ENCODE results near the gene IFITM2. TPM values are rescaled to one million over a fixed set of nuclear protein-coding genes. Genes with fewer than 3 reads are reported as not detected.

The IFITM2 gene
- total and polyA plus RNA-seq, 2 of the 4 experiments (the other 2 are of a cell fraction): 31.2 to 564 TPM

- no peaks in the 10 kb centered on the region; the same call in 1 of the 2 replicates for H3K4me1 ChIP-seq (ENCODE audit: control insufficient read depth, insufficient read depth, low read length)
- in situ Hi-C loops (cut with MboI; ENCODE audit: low sequenced_read_pairs) (loop anchor here (10.0 kb wide), 2 partner anchors 55 to 155 kb away; partner anchors contain the start of gene PTDSS2), dilution Hi-C loops (cut with HindIII; ENCODE audit: low sequenced_read_pairs, unreplicated experiment) (no loop called here), intact Hi-C loops (cut with micrococcal nuclease) (no loop called here)
- no peaks in the 10 kb centered on the region for H3K9me1 ChIP-seq (ENCODE audit: insufficient read depth, low read length)
- no peak overlapping the region for H3K9ac ChIP-seq (ENCODE audit: low read depth, low read length)
- no peak overlapping the region for H2BK120ac ChIP-seq (ENCODE audit: low read depth, low read length)
- H3K4me3 ChIP-seq (ENCODE audit: insufficient read depth, low read depth, low read length): no peak overlapping the region
- 0% methylated on average over 3 of the region's 20 CpGs; no CpG with 5 or more reads in 1 of the 2 experiments for WGBS, 2 experiments (ENCODE audit: extremely low coverage in 2 of 2, insufficient read length in 1 of 2)
- CTCF ChIA-PET: no interaction called here
- H3K4ac ChIP-seq (ENCODE audit: low read depth, low read length): no peak overlapping the region
- TF ChIP-seq SMC3 (IDR thresholded peaks at IDR 0.05; ENCODE audit: low read depth, low read length) (peak; percentile 9; the same call in 1 of the 2 replicates), ELK1 (IDR thresholded peaks at IDR 0.05; ENCODE audit: borderline replicate concordance, low read depth, low read length) (no peak), RAD21 (IDR thresholded peaks at IDR 0.05; ENCODE audit: low read length) (peak; percentile 26; the same call in 1 of the 2 replicates), POLR2A (IDR thresholded peaks at IDR 0.05; ENCODE audit: low read depth, low read length) (no peak), NFE2L2 (IDR thresholded peaks at IDR 0.05; ENCODE audit: low read depth, low read length) (no peak), CTCF (conservative IDR thresholded peaks at IDR 0.05; ENCODE audit: low read depth, low read length) (peak; percentile 42)
- no peak overlapping the region for H3K56ac ChIP-seq (ENCODE audit: extremely low read depth, insufficient read depth, low read length)
- H4K8ac ChIP-seq (ENCODE audit: low read depth in 2 of 2, low read length in 2 of 2): no peak overlapping the region
- 0 out of 2 replicates have a peak overlapping the region, but pooled peaks have one; percentile 16 for H3K23ac ChIP-seq (ENCODE audit: low read depth, low read length)
- H4K5ac ChIP-seq (ENCODE audit: low read depth, low read length): no peak overlapping the region
- no peaks in the 10 kb centered on the region for H3K36me3 ChIP-seq (ENCODE audit: control insufficient read depth, insufficient read depth, low read length)
- peak; percentile 40 for ATAC-seq (ENCODE audit: low read depth)
- H3K27ac ChIP-seq (ENCODE audit: insufficient read depth, low read length): no peak overlapping the region
- H4K91ac ChIP-seq (ENCODE audit: insufficient read depth, low read depth, low read length): no peak overlapping the region
- H2AK5ac ChIP-seq (ENCODE audit: low read depth, low read length): no peak overlapping the region; the same call in 1 of the 2 replicates
- H3K4me2 ChIP-seq (ENCODE audit: low read depth, low read length): peak overlapping the region; percentile 8; the same call in 1 of the 2 replicates
- no TSS peak for BruUV-seq (replicated peaks)
- H3K9me3 ChIP-seq (ENCODE audit: control insufficient read depth, insufficient read depth, low read length): no peaks in the 10 kb centered on the region
- DNase-seq: peak; percentile 28
- peaks cover 8% of the 10 kb centered on the region for H3K27me3 ChIP-seq (ENCODE audit: control insufficient read depth, insufficient read depth, low read length)
- H4K20me1 ChIP-seq (ENCODE audit: insufficient read depth, low read length): no peaks in the 10 kb centered on the region
- no peak overlapping the region for H2AK9ac ChIP-seq (replicated peaks; ENCODE audit: low read depth, low read length, poor library complexity)
- POLR2A ChIA-PET (ENCODE audit: unreplicated experiment): no interaction called here
- H2BK15ac ChIP-seq (ENCODE audit: low read depth, low read length): no peak overlapping the region
- no peak overlapping the region for H2AFZ ChIP-seq (replicated peaks; ENCODE audit: low read length, poor library complexity)
- H2BK5ac ChIP-seq (ENCODE audit: low read depth, low read length, poor library complexity, severe bottlenecking): no peak overlapping the region
- no peak overlapping the region for H2BK20ac ChIP-seq (ENCODE audit: low read depth, low read length)
- H3K79me1 ChIP-seq (ENCODE audit: low read depth in 1 of 2, low read length in 2 of 2): no peaks in the 10 kb centered on the region
- H3K14ac ChIP-seq (replicated peaks; ENCODE audit: low read depth, low read length): no peak overlapping the region
- H3K18ac ChIP-seq (ENCODE audit: low read depth, low read length): no peak overlapping the region
Measured at GRCh38 chr11:299951-300735, 7.5 kb upstream of the IFITM2 start.

All from IMR-90 (cell line).